Ovary (tissue), 9 donors: ENCODE data around the gene STAT5B. TPM values are rescaled to one million over a fixed set of nuclear protein-coding genes. Genes with fewer than 3 reads are reported as not detected.

Experiments used
- DNase-seq, 5 donors: peaks; one replicate each; pipeline ENCODE4 v3.0.0-alpha.2; 2019 to 2020
- H3K27ac ChIP-seq, 2 donors: fragments of 200-600 bp; one replicate each; pipeline versions ENCODE4 v1.5.1 to v1.8.0; 2019 to 2022
- H3K27me3 ChIP-seq: fragments of 200-600 bp; one replicate; pipeline ENCODE4 v1.8.0; 2022
- H3K36me3 ChIP-seq: fragments of 200-600 bp; sonication (generic); one replicate; pipeline ENCODE4 v1.5.1; 2019
- H3K4me1 ChIP-seq: one replicate; pipeline ENCODE4 v1.8.1; 2013; ENCODE audit warnings: mild to moderate bottlenecking, moderate library complexity; ENCODE audit not compliant: insufficient read depth
- H3K4me3 ChIP-seq: fragments of 200-600 bp; sonication (generic); one replicate; pipeline ENCODE4 v1.5.1; 2017
- H3K9me3 ChIP-seq, 2 donors: fragments of 200-600 bp in 1 of 2; sonication (generic) in 1 of 2; one replicate each; pipeline versions ENCODE4 v1.5.1 to v1.8.1; 2013 to 2019; ENCODE audit warnings: mild to moderate bottlenecking in 1 of 2, moderate library complexity in 1 of 2
- EP300 ChIP-seq: sonication (generic); formaldehyde crosslinking; IDR thresholded peaks from one replicate; pipeline ENCODE4 v1.6.1; 2017; ENCODE audit warnings: antibody characterized with exemption
- POLR2A ChIP-seq: fragments of 450-650 bp; IDR thresholded peaks from one replicate; pipeline ENCODE4 v1.6.1; 2017; ENCODE audit warnings: antibody characterized with exemption, mild to moderate bottlenecking, moderate library complexity
- WGBS, 3 donors: extraction: QIAGEN DNeasy Blood & Tissue Kit in 1 of 3; methylation state at CpG; one replicate each; pipeline versions ENCODE4 v1.1.5 to v1.1.7; 2013 to 2017; 5-methylcytosine and 5-hydroxymethylcytosine counted together
- intact Hi-C, 4 donors: fragments of 100-400 bp; cut with DNase I; formaldehyde crosslinking; loops; one replicate each; pipeline versions ENCODE4 v1.11.0 to v1.15.1; 2022 to 2023
- polyA plus RNA-seq, 2 donors: library from polyadenylated mRNA; stranded (reverse); fragments of 200-250 nt in 1 of 2; fragments of 350-450 nt in 1 of 2; fragmentation: Illumina TruSeq in 1 of 2; extraction: RNeasy Lipid Tissue Mini Kit (QIAGEN cat#74804) in 1 of 2; gene quantifications; one replicate each; pipeline ENCODE4 v1.2.3, GENCODE V29; 2013 to 2014
- total RNA-seq, 7 donors: library from RNA; depleted of rRNA in 2 of 7; stranded (reverse); fragments of >200 nt in 2 of 7; fragmentation: NEBNext Ultra II Directional in 3 of 7; extraction: Animal tissue kit (Norgen Biotek cat#: 25700) in 3 of 7; gene quantifications; one replicate each; pipeline versions ENCODE4 v1.1.0 to v1.2.4, GENCODE V29; 2016 to 2023
- TF ChIP-seq, protein P1 (sequence below), 3 donors: fragments of 450-650 bp in 2 of 3; fragments of 200-600 bp in 1 of 3; IDR thresholded peaks; one replicate each; pipeline versions ENCODE4 v1.5.1 to v1.8.0; 2016 to 2022; ENCODE audit warnings: antibody characterized with exemption in 3 of 3, mild to moderate bottlenecking in 1 of 3
- donor health status: DM: no; HTN: no; CAD: no; lungs with moderate emphysema.
- donor health status: DM: no; HTN: no; CAD: no.
- donor health status: Bipolar disorder and iron deficiency.
- donor health status: DM: yes; HTN: yes; CAD: no.
- donor health status: DM: no; HTN: no; CAD: no.
- donor health status: DM: yes; HTN: yes; CAD: no.

STAT5B gene
- total and polyA plus RNA-seq, 9 donors: 66.1 to 176 (median 108) TPM

DNA sequence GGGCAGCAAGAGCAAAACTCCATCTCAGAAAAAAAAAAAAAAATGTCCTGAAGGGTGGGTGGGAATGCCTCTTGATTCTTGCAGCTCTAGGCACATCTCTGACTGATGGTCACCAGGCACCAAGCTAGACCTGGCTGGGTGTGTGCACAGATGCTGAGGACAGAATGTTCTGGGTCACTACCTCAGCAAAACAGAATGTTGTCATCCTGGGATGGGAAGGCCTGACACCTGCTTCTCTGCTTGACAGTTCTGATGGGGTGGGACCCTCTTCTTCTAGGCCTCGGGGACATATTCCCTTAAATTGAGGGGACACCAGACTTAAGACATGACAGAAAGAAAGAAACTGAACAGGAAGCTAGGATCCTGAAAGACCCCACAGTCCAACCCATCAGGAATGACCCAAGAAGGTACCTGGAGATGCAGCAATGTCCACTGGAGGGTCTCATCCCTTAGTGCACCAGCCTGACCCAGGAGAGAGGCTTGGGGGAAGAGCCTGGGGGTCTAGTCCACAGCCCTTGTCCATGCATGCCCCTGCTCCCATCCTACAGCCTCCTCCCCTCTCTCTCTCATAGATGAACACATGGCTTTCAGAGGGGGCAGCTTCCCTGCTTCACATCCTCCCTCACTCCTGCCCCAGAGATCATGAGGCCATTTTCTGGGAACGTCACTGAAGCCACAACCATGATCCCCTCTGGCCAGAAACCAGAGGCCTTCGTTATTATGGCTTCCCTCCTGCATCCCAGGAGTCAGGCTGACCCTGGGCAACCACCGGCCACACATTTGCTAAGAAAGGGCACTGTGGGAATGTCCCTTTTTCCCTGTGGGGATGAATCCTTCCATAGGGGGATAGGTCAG is 3.8 kb upstream of the STAT5B start:
- 77 to 82% (median 80%) methylated on average over 4 of the region's 4 CpGs for WGBS, 3 donors
- peak in 2 of 5 donors; percentile 9 to 23 for DNase-seq
- Histone ChIP-seq H3K27me3 (no peaks in the 10 kb centered on the region), H3K4me1 (no peaks in the 10 kb centered on the region), H3K4me3 (no peak overlapping the region), H3K9me3 (no peaks in the 10 kb centered on the region), H3K27ac (no peak overlapping the region), H3K36me3 (no peaks in the 10 kb centered on the region)
- TF ChIP-seq POLR2A (no peak), EP300 (no peak)
- TF ChIP-seq, protein P1, sequence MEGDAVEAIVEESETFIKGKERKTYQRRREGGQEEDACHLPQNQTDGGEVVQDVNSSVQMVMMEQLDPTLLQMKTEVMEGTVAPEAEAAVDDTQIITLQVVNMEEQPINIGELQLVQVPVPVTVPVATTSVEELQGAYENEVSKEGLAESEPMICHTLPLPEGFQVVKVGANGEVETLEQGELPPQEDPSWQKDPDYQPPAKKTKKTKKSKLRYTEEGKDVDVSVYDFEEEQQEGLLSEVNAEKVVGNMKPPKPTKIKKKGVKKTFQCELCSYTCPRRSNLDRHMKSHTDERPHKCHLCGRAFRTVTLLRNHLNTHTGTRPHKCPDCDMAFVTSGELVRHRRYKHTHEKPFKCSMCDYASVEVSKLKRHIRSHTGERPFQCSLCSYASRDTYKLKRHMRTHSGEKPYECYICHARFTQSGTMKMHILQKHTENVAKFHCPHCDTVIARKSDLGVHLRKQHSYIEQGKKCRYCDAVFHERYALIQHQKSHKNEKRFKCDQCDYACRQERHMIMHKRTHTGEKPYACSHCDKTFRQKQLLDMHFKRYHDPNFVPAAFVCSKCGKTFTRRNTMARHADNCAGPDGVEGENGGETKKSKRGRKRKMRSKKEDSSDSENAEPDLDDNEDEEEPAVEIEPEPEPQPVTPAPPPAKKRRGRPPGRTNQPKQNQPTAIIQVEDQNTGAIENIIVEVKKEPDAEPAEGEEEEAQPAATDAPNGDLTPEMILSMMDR (IDR thresholded peaks at IDR 0.05): no peak
- intact Hi-C loops: no loop called here

DNA sequence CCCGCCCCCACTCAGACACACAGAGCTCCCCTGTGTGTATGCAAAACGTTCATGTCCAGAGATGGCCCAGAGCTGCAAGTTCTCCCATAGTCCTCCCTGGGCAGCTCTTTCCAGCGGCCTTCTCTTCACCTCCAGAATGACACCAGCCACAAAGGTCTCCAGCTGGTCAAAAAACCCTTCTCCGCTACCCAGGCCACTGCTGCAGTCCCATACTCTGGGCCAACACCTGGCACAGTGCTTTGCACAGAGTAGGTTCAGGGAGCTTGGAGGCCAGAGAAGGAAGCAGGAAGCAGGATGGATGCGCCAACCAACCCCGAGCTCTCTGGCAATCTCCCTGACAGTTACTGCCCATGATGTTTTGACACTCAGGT is 1.1 kb upstream of the STAT5B start:
- intact Hi-C loops: no loop called here
- 48 to 53% (median 52%) methylated on average over 6 of the region's 6 CpGs for WGBS, 3 donors
- Histone ChIP-seq H3K4me1 (peaks cover 1% of the 10 kb centered on the region), H3K4me3 (no peak overlapping the region), H3K27me3 (no peaks in the 10 kb centered on the region), H3K27ac (peak overlapping the region in 1 of 2 donors; percentile 78), H3K36me3 (no peaks in the 10 kb centered on the region), H3K9me3 (no peaks in the 10 kb centered on the region)
- no peak for DNase-seq
- no peak for TF ChIP-seq EP300
- no peak for TF ChIP-seq POLR2A
- TF ChIP-seq, protein P1 (IDR thresholded peaks at IDR 0.05): no peak

GRCh38 chr17:42276609-42277341 is 584 bp upstream of the STAT5B start:
- Histone ChIP-seq H3K36me3 (no peaks in the 10 kb centered on the region), H3K27me3 (no peaks in the 10 kb centered on the region), H3K27ac (peak overlapping the region; percentile 78 to 86), H3K9me3 (no peaks in the 10 kb centered on the region), H3K4me1 (peaks cover 3% of the 10 kb centered on the region), H3K4me3 (peak overlapping the region; percentile 82)
- intact Hi-C loops: no loop called here
- no peak for TF ChIP-seq EP300
- peak; percentile 82 to 85 (median 84) for DNase-seq
- whole genome bisulfite sequencing, 3 donors: 1 to 2% (median 1%) methylated on average over 12 to 44 of the region's 44 CpGs

- Histone ChIP-seq H3K4me1 (peaks cover 4% of the 10 kb centered on the region), H3K9me3 (no peaks in the 10 kb centered on the region), H3K27me3 (no peaks in the 10 kb centered on the region), H3K27ac (peak overlapping the region; percentile 78 to 86), H3K4me3 (peak overlapping the region; percentile 82), H3K36me3 (no peaks in the 10 kb centered on the region)
- intact Hi-C loops: no loop called here
- peak; percentile 53 to 74 (median 54) for DNase-seq
- WGBS, 3 donors: 0 to 1% (median 0%) methylated on average over 25 to 82 of the region's 82 CpGs
- no peak for TF ChIP-seq EP300
- no peak for TF ChIP-seq POLR2A
- TF ChIP-seq, protein P1 (IDR thresholded peaks at IDR 0.05): no peak
Observed at GRCh38 chr17:42275527-42276358, 448 bp downstream of the STAT5B start.
